ENCODE data around the gene TRAPPC12.

The TRAPPC12 gene

DNA sequence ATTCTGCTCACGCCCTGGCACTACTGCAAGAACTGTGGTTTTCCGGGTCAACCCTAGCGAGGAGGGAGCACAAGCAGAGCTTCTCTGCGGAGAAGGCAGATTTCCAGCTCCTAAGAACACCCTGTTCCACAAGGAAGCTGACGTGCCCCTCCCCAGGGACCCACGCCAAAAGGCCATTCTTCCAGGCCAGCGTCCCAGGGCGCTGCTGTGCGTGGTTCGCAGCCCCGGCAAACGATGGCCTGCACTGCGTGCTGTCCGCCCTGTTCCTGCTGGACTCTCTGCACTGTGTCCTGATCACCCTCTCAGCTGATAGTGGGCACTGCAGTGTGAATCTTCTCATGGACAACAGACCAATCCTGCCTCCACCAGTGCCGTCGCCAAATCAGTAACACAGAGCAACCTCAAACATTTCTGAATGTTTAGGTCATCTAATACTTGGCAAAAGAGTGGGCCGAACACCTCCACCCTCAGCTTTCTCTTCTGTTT is 90.7 kb downstream of the TRAPPC12 start:
- Histone ChIP-seq H3K9me3 (ENCODE audit: insufficient read depth, low read length) (no peaks in the 10 kb centered on the region), H3K9ac (ENCODE audit: insufficient read length, low read depth) (no peak overlapping the region), H3K27me3 (ENCODE audit: insufficient read depth, insufficient read length) (no peaks in the 10 kb centered on the region), H3K36me3 (ENCODE audit: insufficient read depth, insufficient read length, low read length) (peaks cover 51% of the 10 kb centered on the region), H3K4me3 (ENCODE audit: insufficient read length, low read depth) (no peak overlapping the region), H3K4me1 (ENCODE audit: insufficient read depth, insufficient read length) (peaks cover 3% of the 10 kb centered on the region)
- TF ChIP-seq SUZ12 (IDR thresholded peaks at IDR 0.05; ENCODE audit: extremely low read depth, insufficient read depth, insufficient read length) (no peak), YY1 (IDR thresholded peaks at IDR 0.05; ENCODE audit: insufficient read depth, insufficient read length) (no peak)
- no peak for DNase-seq (ENCODE audit: low read depth, low spot score)

DNA sequence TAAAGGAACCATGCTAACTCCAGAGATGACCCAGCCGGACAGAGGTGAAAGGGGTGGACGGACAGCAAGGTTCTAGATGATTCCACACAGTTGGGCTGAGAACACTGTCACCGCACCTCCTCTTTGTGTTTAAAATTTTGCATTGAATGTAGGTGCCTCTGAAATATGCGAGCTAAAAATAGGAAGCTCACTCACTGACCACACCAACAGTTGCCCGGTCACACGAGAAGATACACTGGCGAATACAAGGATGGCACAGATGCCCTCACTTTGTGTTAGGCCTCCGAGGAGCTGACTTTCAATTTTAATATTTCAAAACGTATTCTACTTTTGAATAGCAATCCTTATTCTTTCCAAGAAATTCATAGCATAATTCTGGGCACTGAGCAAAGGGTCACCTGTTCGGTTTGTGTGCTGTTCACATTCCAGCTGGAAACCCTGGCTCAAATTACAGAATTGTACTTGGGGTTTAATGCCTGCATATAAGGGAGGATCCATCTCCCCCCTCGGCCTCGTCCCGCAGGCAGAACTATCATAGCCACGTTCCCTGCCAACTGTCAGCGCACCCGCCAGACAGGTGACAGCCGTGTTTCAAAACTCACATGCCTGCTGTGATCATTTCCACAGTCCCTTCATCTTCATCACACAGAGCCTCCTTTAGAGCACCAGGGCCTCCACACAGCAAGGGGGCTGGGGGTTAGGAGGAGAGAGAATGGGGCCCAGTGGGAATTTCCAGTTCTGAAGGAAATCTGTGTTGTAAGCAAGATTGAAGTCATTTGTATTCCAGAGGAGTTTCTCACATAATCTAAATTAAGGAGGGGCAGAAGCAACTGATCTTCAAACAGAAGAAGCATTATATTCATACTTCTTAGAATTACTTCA is 91.6 kb downstream of the TRAPPC12 start:
- TF ChIP-seq ZNF274 (IDR thresholded peaks at IDR 0.05; ENCODE audit: low read depth, low read length) (no peak), YY1 (IDR thresholded peaks at IDR 0.05; ENCODE audit: insufficient read depth, insufficient read length) (no peak), SUZ12 (IDR thresholded peaks at IDR 0.05; ENCODE audit: extremely low read depth, insufficient read depth, insufficient read length) (no peak)
- Histone ChIP-seq H3K36me3 (ENCODE audit: insufficient read depth, insufficient read length, low read length) (peaks cover 55% of the 10 kb centered on the region), H3K27me3 (ENCODE audit: insufficient read depth, insufficient read length) (no peaks in the 10 kb centered on the region), H3K4me1 (ENCODE audit: insufficient read depth, insufficient read length) (peaks cover 8% of the 10 kb centered on the region), H3K4me3 (ENCODE audit: insufficient read length, low read depth) (no peak overlapping the region), H3K9ac (ENCODE audit: insufficient read length, low read depth) (no peak overlapping the region), H3K9me3 (ENCODE audit: insufficient read depth, low read length) (no peaks in the 10 kb centered on the region)
- no peak for DNase-seq (ENCODE audit: low read depth, low spot score)

DNA sequence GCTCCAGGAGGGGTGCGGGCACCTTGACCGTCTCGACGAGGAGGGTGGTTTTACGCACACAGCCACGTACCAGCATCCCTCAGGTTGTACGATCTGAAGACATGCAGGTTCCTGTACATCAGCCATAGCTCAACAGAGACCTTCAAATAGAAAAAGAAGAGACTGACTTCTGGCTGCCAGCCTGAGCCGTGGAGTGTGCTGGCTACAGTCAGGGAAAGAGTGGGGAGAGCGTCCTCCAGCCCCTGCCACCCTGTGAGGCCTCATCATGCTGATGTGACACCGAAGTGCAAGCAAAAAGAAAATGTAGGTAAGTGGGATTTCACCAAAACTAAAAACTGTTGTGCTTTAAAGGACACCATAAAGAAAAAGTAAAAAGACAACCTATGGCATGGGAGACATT is 92.8 kb downstream of the TRAPPC12 start:
- peaks cover 13% of the 10 kb centered on the region for H3K4me1 ChIP-seq (ENCODE audit: insufficient read depth, insufficient read length)
- peaks cover 45% of the 10 kb centered on the region for H3K36me3 ChIP-seq (ENCODE audit: insufficient read depth, insufficient read length, low read length)
- no peak overlapping the region for H3K9ac ChIP-seq (ENCODE audit: insufficient read length, low read depth)
- H3K9me3 ChIP-seq (ENCODE audit: insufficient read depth, low read length) = no peaks in the 10 kb centered on the region
- TF ChIP-seq SUZ12 (IDR thresholded peaks at IDR 0.05; ENCODE audit: extremely low read depth, insufficient read depth, insufficient read length) (no peak), ZNF274 (IDR thresholded peaks at IDR 0.05; ENCODE audit: low read depth, low read length) (no peak), YY1 (IDR thresholded peaks at IDR 0.05; ENCODE audit: insufficient read depth, insufficient read length) (no peak)
- DNase-seq (ENCODE audit: low read depth, low spot score) = no peak
- H3K4me3 ChIP-seq (ENCODE audit: insufficient read length, low read depth) = no peak overlapping the region
- no peaks in the 10 kb centered on the region for H3K27me3 ChIP-seq (ENCODE audit: insufficient read depth, insufficient read length)

DNA sequence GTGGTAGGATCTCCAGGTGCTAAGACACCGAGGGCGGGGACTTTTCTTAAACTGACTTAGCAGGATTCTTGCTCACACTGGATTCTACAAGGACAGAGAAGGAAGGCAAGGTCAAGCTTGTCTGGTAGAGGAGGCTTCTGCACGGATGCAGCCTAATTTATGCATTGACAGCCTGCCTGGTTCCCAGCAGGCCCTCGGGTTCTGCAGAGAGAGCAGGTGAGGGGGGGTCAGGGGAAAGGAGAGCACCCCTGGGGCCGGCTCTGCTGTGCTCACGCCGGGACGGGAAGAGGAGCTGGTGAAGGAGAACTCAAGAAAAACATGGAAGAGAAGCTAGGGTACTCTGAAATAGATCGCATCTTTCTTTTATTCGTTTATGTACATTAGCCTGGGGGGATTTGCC is 93.5 kb downstream of the TRAPPC12 start:
- no peak for TF ChIP-seq ZNF274 (IDR thresholded peaks at IDR 0.05; ENCODE audit: low read depth, low read length)
- no peak for DNase-seq (ENCODE audit: low read depth, low spot score)
- Histone ChIP-seq H3K27me3 (ENCODE audit: insufficient read depth, insufficient read length) (no peaks in the 10 kb centered on the region), H3K4me3 (ENCODE audit: insufficient read length, low read depth) (no peak overlapping the region), H3K4me1 (ENCODE audit: insufficient read depth, insufficient read length) (peaks cover 13% of the 10 kb centered on the region), H3K9ac (ENCODE audit: insufficient read length, low read depth) (no peak overlapping the region), H3K36me3 (ENCODE audit: insufficient read depth, insufficient read length, low read length) (peaks cover 42% of the 10 kb centered on the region), H3K9me3 (ENCODE audit: insufficient read depth, low read length) (no peaks in the 10 kb centered on the region)

DNA sequence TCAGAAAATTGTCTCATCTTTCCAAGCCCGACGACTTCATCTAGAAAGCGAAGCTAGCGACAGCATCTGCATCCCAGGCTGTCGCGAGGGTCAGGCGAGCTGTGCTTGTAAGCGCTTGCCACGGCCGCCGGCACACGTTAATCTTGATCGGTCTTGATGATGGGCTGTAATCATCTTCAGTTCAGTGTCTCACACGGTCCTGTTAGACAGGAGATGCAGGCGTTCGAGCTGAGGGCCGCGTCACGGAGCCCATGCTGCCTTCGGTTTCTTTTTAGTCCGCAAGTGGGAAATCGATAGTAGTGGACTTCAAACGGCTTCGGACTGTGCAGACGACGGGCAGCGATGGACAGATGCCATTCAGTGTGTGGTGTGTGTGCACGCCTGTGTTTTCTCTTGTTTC is 96.3 kb downstream of the TRAPPC12 start:
- H3K9me3 ChIP-seq (ENCODE audit: insufficient read depth, low read length) = no peaks in the 10 kb centered on the region
- no peak overlapping the region for H3K4me3 ChIP-seq (ENCODE audit: insufficient read length, low read depth)
- peaks cover 44% of the 10 kb centered on the region for H3K36me3 ChIP-seq (ENCODE audit: insufficient read depth, insufficient read length, low read length)
- TF ChIP-seq ZNF274 (IDR thresholded peaks at IDR 0.05; ENCODE audit: low read depth, low read length) (no peak), YY1 (IDR thresholded peaks at IDR 0.05; ENCODE audit: insufficient read depth, insufficient read length) (no peak), SUZ12 (IDR thresholded peaks at IDR 0.05; ENCODE audit: extremely low read depth, insufficient read depth, insufficient read length) (no peak)
- DNase-seq (ENCODE audit: low read depth, low spot score) = no peak
- peaks cover 13% of the 10 kb centered on the region for H3K4me1 ChIP-seq (ENCODE audit: insufficient read depth, insufficient read length)
- no peak overlapping the region for H3K9ac ChIP-seq (ENCODE audit: insufficient read length, low read depth)
- H3K27me3 ChIP-seq (ENCODE audit: insufficient read depth, insufficient read length) = no peaks in the 10 kb centered on the region

DNA sequence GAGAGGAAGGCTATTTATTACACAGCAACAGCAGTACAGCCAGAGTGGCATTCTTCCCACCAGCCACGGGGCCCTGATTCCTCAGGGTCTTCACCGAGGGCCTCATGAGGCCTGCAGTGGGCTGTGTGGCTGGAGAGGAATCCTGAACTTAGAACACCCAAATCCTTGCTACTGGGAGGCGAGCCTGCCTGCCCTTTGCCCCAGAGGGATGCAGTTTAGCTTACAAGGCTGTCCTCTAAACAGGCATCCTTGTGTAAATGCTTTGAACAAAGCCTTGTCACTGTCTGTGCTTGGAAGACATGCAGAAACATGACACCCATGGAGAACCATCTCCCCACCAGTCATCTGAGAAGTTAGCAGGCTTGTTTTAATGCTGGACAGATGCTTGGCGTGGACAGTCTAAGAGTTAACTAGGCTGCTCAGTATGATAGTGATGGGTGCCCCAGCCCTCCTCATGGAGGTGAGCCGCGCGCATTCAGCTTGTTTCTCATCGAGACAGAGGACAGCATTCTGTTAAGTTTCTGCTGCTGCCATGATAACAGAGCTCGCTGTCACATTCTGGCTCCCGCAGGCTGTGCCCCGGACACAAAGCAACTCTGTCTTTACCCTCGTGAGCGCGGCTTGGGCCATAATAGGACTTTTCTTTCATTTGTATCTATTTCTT is 97.0 kb downstream of the TRAPPC12 start:
- Histone ChIP-seq H3K4me1 (ENCODE audit: insufficient read depth, insufficient read length) (peaks cover 13% of the 10 kb centered on the region), H3K9ac (ENCODE audit: insufficient read length, low read depth) (no peak overlapping the region), H3K4me3 (ENCODE audit: insufficient read length, low read depth) (no peak overlapping the region), H3K9me3 (ENCODE audit: insufficient read depth, low read length) (no peaks in the 10 kb centered on the region), H3K36me3 (ENCODE audit: insufficient read depth, insufficient read length, low read length) (peaks cover 42% of the 10 kb centered on the region), H3K27me3 (ENCODE audit: insufficient read depth, insufficient read length) (no peaks in the 10 kb centered on the region)
- DNase-seq (ENCODE audit: low read depth, low spot score) = no peak
- TF ChIP-seq SUZ12 (IDR thresholded peaks at IDR 0.05; ENCODE audit: extremely low read depth, insufficient read depth, insufficient read length) = no peak
- TF ChIP-seq YY1 (IDR thresholded peaks at IDR 0.05; ENCODE audit: insufficient read depth, insufficient read length) = no peak
- TF ChIP-seq ZNF274 (IDR thresholded peaks at IDR 0.05; ENCODE audit: low read depth, low read length) = no peak

DNA sequence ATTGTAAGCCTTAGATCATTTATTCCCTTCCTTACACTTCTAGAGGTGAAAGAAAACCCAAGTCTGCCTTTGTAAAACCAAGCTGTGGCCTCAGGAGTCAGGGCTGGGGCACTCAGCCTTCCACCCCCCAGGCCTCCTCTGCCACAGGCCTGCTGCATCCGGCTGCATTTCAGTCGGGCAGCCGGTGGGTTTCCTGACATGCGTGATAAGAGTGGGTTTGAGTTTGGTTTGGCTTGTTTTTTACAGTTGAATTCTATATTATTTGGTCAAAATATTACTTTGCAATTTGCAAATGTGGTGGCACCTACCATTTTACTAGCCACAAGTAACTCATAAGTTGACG is 97.5 kb downstream of the TRAPPC12 start:
- Histone ChIP-seq H3K36me3 (ENCODE audit: insufficient read depth, insufficient read length, low read length) (peaks cover 43% of the 10 kb centered on the region), H3K9me3 (ENCODE audit: insufficient read depth, low read length) (no peaks in the 10 kb centered on the region), H3K9ac (ENCODE audit: insufficient read length, low read depth) (no peak overlapping the region), H3K4me3 (ENCODE audit: insufficient read length, low read depth) (no peak overlapping the region), H3K4me1 (ENCODE audit: insufficient read depth, insufficient read length) (peaks cover 13% of the 10 kb centered on the region), H3K27me3 (ENCODE audit: insufficient read depth, insufficient read length) (no peaks in the 10 kb centered on the region)
- no peak for DNase-seq (ENCODE audit: low read depth, low spot score)
- TF ChIP-seq YY1 (IDR thresholded peaks at IDR 0.05; ENCODE audit: insufficient read depth, insufficient read length) (no peak), SUZ12 (IDR thresholded peaks at IDR 0.05; ENCODE audit: extremely low read depth, insufficient read depth, insufficient read length) (no peak), ZNF274 (IDR thresholded peaks at IDR 0.05; ENCODE audit: low read depth, low read length) (no peak)
